ENCODE data around the gene SLC10A2.

The SLC10A2 gene

DNA sequence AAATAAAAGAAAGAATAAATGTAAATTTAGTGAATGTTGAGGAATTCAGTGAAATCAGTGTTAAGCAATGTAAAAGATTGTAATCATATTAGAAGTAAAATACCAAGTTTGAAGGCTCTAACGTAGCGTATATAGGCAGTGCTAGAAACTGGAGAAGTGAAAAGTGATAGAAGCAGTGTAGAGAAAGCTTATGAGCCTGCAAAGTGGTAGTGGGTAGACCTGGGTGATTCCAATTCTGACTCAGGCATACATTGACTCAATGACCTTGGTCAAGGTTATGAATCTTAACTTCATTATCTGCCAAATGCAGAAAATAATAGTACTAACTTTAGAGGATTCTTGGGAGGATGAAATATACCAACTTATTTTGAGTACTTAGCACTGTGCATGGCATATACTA, 4.1 kb downstream of the SLC10A2 start:
- in situ Hi-C loops (cut with HindIII; ENCODE audit: low pct_ligation_motif_present, low pct_unique_long_range_greater_than_20kb, low sequenced_read_pairs): no loop called here
- no peak for DNase-seq

DNA sequence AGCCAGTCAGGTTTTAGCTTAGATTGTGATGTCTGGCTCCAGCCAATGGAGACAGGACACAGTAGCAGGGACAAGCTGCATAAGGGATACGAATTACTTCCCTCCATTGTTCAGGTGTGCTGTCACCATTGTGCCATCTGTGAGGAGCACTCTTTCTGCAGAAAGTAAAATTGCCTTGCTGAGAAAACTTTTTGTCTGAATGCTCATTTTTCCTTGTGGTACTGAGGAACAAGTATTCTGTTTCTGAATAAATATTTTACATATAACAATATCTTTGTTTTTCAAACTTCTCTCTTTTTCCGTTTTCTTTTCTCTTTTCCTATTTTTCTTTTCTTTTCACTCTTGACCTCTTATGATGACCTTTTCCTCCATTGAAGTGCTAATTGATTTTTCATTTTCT, 10.2 kb downstream of the SLC10A2 start:
- in situ Hi-C loops (cut with HindIII; ENCODE audit: low pct_ligation_motif_present, low pct_unique_long_range_greater_than_20kb, low sequenced_read_pairs): no loop called here

DNA sequence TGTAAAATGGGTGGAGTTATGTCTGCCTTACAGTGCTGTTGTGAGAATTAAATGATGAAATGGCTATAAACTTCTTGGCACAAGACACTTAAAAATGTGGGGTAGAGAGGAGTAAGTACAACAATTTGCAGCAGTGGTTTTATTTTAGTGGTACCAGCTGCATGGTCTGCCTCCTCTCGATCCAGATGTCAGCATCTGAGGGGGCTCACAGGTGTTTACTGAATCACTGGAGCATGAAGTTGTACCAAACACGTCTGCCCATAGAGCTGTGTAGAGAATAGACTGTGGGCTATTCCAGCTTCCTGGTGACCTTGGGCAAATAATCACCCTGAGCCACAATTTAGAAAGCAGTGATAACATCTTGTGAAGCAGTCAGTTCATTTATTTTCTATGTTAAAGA, 11.1 kb downstream of the SLC10A2 start:
- no peak for DNase-seq
- in situ Hi-C loops (cut with HindIII; ENCODE audit: low pct_ligation_motif_present, low pct_unique_long_range_greater_than_20kb, low sequenced_read_pairs): no loop called here

More for the DNA sequence above, 10.2 kb downstream of the SLC10A2 start:
- no peak for DNase-seq

DNA sequence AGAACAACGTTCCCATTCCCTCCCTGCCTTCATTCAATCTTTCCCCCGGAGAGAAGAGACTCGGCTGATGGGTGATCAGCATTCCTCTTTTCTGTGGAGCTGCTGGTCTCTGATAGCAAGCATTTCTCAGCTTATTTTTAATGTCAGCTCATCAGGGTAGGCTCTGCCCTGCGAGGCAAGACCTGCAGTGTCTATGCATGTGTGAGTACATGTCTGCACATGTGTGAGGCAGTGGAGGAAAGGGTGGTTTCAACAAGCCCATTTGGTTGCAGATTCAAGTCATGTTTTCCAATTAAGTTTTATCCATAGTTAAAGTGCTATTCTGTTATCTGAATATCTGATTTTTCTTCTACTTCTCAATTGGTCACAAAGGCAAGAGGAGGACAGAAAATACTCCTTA, 19.5 kb downstream of the SLC10A2 start:
- in situ Hi-C loops (cut with HindIII; ENCODE audit: low pct_ligation_motif_present, low pct_unique_long_range_greater_than_20kb, low sequenced_read_pairs): no loop called here
- DNase-seq: no peak

DNA sequence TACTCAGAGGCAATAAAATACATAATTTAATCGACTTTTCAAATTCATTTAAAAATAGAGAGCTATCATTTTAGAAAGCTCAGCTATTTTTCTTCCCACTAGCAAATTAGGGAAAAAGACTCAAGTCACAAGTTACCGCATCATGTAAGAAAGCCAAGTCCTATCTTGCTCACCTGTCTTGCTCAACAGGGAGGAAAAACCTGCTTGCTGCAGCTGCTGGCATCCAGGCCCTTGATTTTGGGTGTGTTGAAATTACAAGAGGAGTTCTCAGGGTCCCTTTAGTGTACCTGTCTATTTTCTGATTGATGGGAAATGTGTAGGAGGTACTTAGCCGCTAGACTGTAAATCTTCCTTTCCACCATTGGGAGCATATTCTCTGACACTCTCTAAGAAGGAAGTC, 22.2 kb downstream of the SLC10A2 start:
- in situ Hi-C loops (cut with HindIII; ENCODE audit: low pct_ligation_motif_present, low pct_unique_long_range_greater_than_20kb, low sequenced_read_pairs): no loop called here
- no peak for DNase-seq

DNA sequence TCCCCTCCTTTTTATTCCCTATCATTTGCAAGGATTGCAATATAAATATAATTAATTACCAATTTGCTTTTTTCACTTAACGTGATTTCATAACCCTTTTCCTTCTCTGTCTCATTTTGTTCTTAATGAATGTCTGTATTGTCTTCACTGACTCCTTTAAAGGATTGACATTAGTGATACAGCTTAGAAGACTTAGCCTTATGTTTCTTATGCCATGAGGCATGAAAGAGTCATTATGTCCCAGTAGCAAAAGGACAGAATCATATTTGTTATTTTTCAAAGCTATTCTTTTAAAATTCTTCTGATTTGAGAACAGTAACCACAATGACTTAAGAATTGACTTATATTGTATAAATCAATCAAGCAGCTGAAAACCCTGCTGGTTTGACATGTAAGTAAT, 26.2 kb downstream of the SLC10A2 start:
- DNase-seq: no peak
- in situ Hi-C loops (cut with HindIII; ENCODE audit: low pct_ligation_motif_present, low pct_unique_long_range_greater_than_20kb, low sequenced_read_pairs): no loop called here

DNA sequence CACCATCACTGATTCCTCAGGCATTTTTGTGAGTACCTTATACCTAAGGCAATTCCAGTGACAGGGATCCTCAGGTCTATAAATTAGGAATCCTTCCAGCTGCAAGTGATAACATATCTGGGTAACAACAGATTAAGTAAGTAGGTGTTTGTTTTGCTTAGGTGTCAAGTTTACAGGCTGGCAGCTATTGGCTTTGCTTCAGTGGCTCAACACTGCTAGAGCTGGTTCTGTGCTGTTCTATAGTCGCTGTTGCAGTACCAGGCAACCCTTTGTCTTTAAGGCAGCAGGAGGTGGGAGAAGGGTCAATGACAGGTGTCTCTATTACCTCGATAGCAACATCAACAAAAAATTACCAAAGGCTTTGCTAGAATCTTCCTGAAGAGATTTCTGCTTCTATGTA, 27.0 kb downstream of the SLC10A2 start:
- in situ Hi-C loops (cut with HindIII; ENCODE audit: low pct_ligation_motif_present, low pct_unique_long_range_greater_than_20kb, low sequenced_read_pairs): no loop called here
- no peak for DNase-seq

DNA sequence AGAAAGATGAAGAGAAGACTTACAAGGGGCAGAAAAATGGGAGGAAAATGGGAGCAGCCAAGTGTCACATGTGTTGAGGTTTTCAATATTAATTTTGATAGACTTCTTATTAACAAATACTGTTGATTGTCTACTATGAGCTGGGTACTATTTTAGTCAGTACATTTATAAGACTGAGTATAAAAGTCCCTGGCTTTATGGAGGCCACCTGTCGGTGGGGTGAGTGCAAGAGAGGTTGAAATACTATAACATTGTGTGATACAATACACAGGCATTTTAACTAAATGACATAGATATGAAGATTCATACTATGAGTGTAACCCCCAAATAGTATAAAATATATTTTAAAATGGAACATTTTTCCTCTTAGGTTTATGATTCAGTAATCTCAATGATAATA, 29.9 kb downstream of the SLC10A2 start:
- no peak for DNase-seq
- in situ Hi-C loops (cut with HindIII; ENCODE audit: low pct_ligation_motif_present, low pct_unique_long_range_greater_than_20kb, low sequenced_read_pairs): no loop called here

DNA sequence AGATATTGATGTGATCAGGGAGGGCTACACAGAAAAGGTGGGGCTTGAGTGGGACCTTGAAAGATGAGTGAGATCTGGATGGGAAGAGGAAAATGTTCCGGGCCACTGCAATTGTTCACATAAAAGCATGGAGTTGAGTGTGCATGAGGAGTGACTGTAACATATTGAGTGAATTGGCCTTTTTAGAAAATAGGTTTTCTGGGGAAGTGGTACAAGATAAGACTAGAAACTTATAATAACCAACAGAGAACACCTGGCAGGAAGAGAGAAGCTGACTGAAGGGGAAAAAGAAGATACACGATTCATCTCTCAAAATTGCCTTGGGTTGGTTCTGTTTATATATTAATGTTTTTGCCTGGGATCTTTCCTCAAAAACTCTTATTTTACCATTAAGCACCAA, 32.2 kb downstream of the SLC10A2 start:
- in situ Hi-C loops (cut with HindIII; ENCODE audit: low pct_ligation_motif_present, low pct_unique_long_range_greater_than_20kb, low sequenced_read_pairs): no loop called here
- DNase-seq: no peak

DNA sequence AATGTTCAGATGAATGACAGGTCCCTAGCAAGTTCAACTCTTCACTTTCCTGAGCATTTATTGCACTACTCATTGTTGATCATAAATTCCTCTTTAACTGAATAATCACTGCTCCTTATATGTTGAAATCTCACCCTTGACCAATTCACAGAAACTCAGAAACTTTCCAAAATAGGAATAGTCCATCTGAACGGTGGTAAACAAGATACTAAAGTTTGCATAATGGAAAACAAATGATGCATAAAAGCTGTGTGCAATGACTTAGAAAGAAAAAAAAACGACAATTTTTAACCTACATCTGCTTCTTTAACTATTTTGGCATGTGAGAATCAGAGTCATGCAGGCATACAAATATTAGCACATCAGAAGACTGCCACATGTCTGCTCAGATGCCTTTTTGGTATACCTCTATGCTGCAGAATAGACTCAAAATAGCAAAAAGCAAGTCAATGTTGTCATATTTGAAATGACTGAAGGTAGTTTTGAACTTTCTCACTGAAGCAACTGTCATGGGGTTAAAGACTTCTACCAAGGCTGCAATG, 34.8 kb downstream of the SLC10A2 start:
- no peak for DNase-seq

DNA sequence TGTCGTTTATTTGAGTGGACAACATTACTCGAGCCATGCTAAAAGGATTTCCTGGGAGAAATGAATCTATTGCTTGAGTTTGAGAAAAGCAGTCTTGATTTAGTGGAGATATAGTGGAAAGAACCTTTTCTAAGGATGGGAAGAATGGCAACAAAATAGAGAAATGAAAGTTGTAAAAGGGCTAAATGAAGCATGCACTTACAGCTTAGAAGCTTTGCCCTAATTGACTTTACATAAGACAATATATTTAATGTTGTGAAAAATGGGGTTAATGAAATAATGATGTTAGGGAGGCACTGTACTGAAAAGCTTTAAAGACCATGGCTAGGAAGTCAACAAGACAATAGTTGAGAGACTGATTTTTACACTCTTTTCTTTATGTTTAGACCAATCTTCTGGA, 35.4 kb downstream of the SLC10A2 start:
- no peak for DNase-seq
- in situ Hi-C loops (cut with HindIII; ENCODE audit: low pct_ligation_motif_present, low pct_unique_long_range_greater_than_20kb, low sequenced_read_pairs): no loop called here

More for the DNA sequence above, 34.8 kb downstream of the SLC10A2 start:
- in situ Hi-C loops (cut with HindIII; ENCODE audit: low pct_ligation_motif_present, low pct_unique_long_range_greater_than_20kb, low sequenced_read_pairs): no loop called here

DNA sequence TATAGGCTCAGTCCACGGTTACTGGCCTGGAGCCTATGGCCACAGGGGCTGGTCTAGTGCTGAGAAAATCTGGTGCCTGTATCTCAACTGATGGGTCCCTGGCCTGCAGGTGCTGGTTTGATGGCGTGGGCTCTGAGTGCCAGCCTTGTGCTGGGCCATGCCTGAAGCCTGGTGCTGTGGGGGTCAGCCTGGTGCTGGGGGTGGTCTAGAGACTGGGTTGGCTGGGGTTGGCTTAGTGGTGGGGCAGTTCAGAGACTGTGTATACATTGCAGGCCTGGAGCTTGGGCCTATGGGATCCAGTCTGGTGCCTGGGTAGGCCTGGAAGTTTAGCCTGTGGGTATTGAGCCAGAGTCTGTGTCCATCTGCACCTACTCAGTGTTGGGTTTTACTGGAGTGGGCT, 36.4 kb downstream of the SLC10A2 start:
- no peak for DNase-seq
- in situ Hi-C loops (cut with HindIII; ENCODE audit: low pct_ligation_motif_present, low pct_unique_long_range_greater_than_20kb, low sequenced_read_pairs): no loop called here

DNA sequence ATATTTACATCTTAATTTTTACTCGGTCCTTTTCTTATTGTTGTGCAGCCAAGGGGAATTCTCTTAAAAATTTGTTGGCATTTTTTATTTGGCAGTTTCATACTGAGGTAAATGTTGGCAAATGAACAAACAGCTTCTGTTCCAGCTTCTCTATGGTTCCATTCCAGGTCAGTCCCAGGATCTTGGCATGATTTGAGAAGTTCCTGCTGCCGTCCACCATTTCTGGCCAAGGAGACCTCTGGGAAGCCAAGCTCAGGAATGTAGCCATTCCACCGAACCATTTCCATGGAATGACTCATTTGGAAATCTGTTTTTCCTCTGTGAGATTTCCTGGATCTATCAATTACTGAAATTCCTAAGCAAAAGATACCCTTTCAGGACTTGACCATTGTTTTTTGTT, 43.9 kb downstream of the SLC10A2 start:
- in situ Hi-C loops (cut with HindIII; ENCODE audit: low pct_ligation_motif_present, low pct_unique_long_range_greater_than_20kb, low sequenced_read_pairs): no loop called here
- no peak for DNase-seq

DNA sequence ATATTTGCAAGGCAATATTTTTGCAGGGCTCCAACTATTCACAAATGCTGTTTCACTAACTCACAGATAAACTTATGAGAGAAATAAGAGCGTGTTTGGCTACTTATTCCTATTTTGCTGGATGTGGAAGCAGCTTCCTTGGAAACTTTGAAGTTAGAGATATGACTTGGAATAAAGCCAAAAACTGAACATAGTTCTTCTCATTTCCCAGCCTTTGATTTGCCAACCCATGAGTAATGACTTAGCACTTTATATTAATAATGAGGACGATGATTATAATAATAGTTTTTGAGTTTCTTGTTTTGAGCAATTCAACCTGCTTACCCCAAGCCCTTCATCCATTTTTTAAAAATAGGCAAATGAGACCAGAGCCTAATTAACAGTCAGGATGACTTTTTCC, 47.7 kb downstream of the SLC10A2 start:
- in situ Hi-C loops (cut with HindIII; ENCODE audit: low pct_ligation_motif_present, low pct_unique_long_range_greater_than_20kb, low sequenced_read_pairs): no loop called here
- no peak for DNase-seq

DNA sequence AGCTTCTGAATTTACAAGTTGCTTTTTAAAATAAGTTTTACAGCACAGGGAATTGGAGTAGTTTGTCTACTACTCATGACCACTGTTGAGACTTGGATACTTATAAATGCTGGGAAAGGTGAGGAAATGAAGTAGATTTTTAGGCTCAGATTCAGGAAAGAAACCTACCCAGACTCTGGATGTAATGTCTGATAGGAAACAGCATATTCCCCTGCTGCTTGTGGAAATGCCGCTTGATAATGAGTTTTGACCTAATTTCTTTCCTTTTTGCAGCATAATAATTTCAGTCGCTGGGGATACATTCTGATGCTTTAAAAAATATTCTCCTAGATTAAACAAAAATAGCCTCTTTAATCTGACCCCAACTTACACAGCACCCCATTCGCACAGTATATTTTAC, 53.6 kb downstream of the SLC10A2 start:
- in situ Hi-C loops (cut with HindIII; ENCODE audit: low pct_ligation_motif_present, low pct_unique_long_range_greater_than_20kb, low sequenced_read_pairs): no loop called here
- no peak for DNase-seq

DNA sequence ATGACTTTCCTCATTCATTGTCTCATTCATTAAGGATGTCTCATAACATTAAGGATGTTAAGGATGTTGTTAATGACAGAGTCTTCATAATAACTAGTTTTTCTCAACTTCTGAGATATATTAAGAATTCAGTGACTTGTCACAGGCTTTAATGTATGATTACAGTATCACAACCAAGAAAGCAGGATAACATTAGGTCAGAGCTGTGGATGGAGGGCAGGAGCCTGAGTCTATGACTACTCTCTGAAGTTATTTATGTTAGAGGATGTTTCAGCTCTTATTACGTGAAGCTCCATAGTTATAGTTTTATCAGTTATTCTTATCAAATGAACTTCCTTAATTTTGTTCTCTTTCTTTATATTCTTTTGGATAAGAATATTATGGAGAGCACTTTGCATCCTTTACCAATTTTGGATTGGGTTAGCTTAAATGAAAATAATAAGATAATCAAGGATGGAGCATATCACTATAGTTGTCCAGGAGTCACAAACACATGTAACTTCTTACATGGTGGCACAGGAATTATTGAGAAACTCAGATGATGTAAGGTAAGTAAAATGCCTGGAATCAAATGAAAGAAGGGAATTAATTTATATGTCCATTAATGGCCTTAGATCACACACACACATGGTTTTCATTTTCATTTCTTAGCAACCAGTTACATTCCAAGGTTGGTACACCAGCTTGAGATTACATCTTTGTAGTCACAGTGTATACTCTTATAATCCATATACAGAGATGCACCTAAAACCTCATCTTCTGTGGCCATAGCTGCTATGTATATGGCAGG, 57.0 kb downstream of the SLC10A2 start:
- in situ Hi-C loops (cut with HindIII; ENCODE audit: low pct_ligation_motif_present, low pct_unique_long_range_greater_than_20kb, low sequenced_read_pairs): no loop called here
- DNase-seq: no peak

DNA sequence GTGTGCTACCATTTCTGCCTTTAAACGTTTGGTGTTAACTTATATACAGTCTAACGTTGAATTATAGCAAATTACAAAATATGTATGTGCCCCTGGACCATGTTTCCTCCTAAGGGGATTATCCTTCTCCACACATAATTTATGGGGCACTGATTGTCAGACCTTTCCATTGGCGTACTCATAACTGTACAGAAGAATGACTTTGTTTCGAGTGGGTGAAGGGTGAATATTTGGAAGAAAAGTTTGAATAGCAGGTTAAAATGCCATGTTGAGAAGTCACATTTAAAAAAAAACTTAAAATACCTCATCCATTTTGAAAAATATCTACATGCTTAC, 58.8 kb downstream of the SLC10A2 start:
- in situ Hi-C loops (cut with HindIII; ENCODE audit: low pct_ligation_motif_present, low pct_unique_long_range_greater_than_20kb, low sequenced_read_pairs): no loop called here
- no peak for DNase-seq

DNA sequence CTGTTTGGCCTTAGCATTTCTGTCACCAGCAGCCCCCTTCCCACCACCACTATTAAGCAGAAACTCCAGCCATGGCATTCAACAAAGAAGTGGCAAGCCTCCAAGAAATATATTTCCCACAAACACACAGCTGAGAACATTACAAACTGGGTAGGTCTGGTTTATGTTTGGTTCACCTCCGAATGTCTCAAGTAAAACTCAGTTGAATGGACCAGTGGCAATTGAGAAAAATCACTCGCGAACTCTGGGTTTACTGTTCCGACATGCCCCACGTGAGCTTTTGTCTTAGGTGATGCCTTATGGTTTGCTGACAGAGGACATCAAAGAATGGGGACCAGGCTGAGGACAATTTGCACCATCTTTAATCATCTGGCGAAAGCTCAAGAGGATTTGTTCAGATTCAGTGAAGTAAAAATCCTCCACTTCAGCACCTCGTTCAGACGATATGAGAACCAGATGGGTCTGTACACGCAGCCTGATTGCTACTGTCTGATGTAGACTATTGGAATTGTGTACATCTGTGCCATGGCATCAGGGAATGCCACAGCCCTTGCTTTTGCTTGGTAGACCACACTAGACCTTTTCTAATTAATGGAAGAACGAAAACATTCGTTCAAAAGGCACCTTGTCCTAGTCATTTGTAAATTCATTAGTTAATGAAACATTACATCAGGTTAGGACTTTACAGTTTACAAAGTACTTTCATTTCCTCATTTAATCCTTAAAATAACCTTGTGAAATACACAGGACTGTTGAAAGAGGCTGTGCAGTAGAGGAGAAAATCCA, 59.4 kb downstream of the SLC10A2 start:
- DNase-seq: no peak
- in situ Hi-C loops (cut with HindIII; ENCODE audit: low pct_ligation_motif_present, low pct_unique_long_range_greater_than_20kb, low sequenced_read_pairs): no loop called here

DNA sequence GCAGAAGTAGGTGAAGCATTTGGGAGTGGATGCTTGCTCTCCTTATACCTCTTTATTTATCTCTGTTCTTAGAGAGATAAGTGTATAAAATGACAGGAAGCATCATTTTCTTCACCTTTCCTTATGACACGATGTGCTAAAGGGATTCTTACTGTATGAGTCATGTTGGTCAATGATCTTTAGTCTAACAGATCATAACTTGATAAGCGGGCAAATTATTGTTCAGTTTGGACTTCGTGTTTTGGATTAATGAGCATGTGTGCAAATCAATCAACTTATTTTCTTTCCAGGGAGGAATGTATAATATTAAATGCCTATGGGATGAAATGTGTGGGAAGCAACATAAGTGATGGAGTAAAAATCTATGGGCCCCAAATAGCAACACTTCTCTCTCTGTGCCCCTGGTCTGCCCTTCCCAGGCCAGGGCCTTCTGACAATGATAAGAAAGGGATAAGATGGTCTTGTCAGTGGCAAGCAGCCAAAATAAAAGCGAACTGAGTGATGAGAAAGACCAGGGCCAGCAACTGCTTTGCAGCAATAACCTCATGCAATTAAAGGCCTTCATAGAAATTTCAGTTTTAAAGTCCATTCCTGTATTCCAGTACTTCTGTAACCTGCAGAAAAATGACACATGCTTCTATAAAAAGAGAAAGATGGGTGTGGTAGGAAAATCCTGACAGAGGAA, 61.4 kb downstream of the SLC10A2 start:
- in situ Hi-C loops (cut with HindIII; ENCODE audit: low pct_ligation_motif_present, low pct_unique_long_range_greater_than_20kb, low sequenced_read_pairs): no loop called here
- DNase-seq: no peak
